Ishikawa (cell line): ENCODE results near the gene FDX2.

Experiments
- EP300 ChIP-seq: IDR thresholded peaks from 2 replicates; pipeline ENCODE4 v1.6.1; 2012; ENCODE audit warnings: borderline replicate concordance
- NFIC ChIP-seq: IDR thresholded peaks from 2 replicates; pipeline ENCODE4 v1.6.1; 2012
- RAD21 ChIP-seq: IDR thresholded peaks from 2 replicates; pipeline ENCODE4 v1.6.1; 2012; ENCODE audit warnings: low read depth
- TAF1 ChIP-seq: IDR thresholded peaks from 2 replicates; pipeline ENCODE4 v1.6.1; 2012; ENCODE audit warnings: low read depth, mild to moderate bottlenecking
- TCF12 ChIP-seq: IDR thresholded peaks from 2 replicates; pipeline ENCODE4 v1.6.1; 2012; ENCODE audit warnings: low read depth
- TEAD4 ChIP-seq: IDR thresholded peaks from 2 replicates; pipeline ENCODE4 v1.6.1; 2012
- USF1 ChIP-seq: IDR thresholded peaks from 2 replicates; pipeline ENCODE4 v1.6.1; 2012
- TF ChIP-seq, protein P1 (sequence below): IDR thresholded peaks from 2 replicates; pipeline ENCODE4 v1.6.1; 2012; ENCODE audit warnings: low read depth, mild to moderate bottlenecking
- TF ChIP-seq, protein P2 (sequence below): IDR thresholded peaks from 2 replicates; pipeline ENCODE4 v1.6.1; 2012

- TF ChIP-seq EP300 (peak; percentile 33; the same call in 1 of the 2 replicates), USF1 (peak; percentile 99), TCF12 (peak; percentile 69; the same call in 1 of the 2 replicates), NFIC (peak; percentile 53; the same call in 1 of the 2 replicates), TAF1 (peak; percentile 68; the same call in 1 of the 2 replicates), TEAD4 (0 out of 2 replicates have a peak, but pooled peaks have one; percentile 10), RAD21 (no peak)
- TF ChIP-seq, protein P1, sequence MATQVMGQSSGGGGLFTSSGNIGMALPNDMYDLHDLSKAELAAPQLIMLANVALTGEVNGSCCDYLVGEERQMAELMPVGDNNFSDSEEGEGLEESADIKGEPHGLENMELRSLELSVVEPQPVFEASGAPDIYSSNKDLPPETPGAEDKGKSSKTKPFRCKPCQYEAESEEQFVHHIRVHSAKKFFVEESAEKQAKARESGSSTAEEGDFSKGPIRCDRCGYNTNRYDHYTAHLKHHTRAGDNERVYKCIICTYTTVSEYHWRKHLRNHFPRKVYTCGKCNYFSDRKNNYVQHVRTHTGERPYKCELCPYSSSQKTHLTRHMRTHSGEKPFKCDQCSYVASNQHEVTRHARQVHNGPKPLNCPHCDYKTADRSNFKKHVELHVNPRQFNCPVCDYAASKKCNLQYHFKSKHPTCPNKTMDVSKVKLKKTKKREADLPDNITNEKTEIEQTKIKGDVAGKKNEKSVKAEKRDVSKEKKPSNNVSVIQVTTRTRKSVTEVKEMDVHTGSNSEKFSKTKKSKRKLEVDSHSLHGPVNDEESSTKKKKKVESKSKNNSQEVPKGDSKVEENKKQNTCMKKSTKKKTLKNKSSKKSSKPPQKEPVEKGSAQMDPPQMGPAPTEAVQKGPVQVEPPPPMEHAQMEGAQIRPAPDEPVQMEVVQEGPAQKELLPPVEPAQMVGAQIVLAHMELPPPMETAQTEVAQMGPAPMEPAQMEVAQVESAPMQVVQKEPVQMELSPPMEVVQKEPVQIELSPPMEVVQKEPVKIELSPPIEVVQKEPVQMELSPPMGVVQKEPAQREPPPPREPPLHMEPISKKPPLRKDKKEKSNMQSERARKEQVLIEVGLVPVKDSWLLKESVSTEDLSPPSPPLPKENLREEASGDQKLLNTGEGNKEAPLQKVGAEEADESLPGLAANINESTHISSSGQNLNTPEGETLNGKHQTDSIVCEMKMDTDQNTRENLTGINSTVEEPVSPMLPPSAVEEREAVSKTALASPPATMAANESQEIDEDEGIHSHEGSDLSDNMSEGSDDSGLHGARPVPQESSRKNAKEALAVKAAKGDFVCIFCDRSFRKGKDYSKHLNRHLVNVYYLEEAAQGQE, result no peak
- TF ChIP-seq, protein P2, sequence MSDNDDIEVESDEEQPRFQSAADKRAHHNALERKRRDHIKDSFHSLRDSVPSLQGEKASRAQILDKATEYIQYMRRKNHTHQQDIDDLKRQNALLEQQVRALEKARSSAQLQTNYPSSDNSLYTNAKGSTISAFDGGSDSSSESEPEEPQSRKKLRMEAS, result peak; percentile 96
These were observed at the start of gene FDX2 for GRCh38 chr19:10315335-10316214.
